ENCODE data around the gene ABHD8.
"Not testable (repeated sequence)": the region's sequence is repeated elsewhere in the genome, so short reads cannot be mapped to it uniquely, and the experiment has no call there.

DNA sequence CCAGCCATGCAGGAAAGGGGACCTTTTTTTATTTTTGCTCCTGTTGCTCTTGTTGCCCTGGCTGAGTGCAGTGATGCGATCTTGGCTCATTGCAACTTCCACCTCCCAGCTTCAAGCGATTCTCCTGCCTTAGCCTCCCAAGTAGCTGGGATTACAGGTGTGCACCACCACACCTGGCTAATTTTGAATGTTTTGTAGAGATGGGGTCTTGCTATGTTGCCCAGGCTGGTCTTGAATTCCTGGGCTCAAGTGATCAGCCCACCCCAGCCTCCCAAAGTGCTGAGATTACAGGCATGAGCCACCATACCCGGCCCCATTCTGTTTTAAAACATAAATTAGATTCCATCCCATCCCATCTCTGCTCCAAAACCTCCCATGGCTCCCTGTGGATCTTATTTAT lies 28.3 kb downstream of the ABHD8 start:
- TF ChIP-seq, protein P1, sequence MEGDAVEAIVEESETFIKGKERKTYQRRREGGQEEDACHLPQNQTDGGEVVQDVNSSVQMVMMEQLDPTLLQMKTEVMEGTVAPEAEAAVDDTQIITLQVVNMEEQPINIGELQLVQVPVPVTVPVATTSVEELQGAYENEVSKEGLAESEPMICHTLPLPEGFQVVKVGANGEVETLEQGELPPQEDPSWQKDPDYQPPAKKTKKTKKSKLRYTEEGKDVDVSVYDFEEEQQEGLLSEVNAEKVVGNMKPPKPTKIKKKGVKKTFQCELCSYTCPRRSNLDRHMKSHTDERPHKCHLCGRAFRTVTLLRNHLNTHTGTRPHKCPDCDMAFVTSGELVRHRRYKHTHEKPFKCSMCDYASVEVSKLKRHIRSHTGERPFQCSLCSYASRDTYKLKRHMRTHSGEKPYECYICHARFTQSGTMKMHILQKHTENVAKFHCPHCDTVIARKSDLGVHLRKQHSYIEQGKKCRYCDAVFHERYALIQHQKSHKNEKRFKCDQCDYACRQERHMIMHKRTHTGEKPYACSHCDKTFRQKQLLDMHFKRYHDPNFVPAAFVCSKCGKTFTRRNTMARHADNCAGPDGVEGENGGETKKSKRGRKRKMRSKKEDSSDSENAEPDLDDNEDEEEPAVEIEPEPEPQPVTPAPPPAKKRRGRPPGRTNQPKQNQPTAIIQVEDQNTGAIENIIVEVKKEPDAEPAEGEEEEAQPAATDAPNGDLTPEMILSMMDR (IDR thresholded peaks at IDR 0.05; ENCODE audit: low read length) = not testable (repeated sequence)
- TF ChIP-seq EZH2 (IDR thresholded peaks at IDR 0.05; ENCODE audit: borderline replicate concordance, low read length) = not testable (repeated sequence)

All from OCI-LY1 (cell line).